ENCODE data around the gene CACHD1.
"Not testable (repeated sequence)": the region's sequence is repeated elsewhere in the genome, so short reads cannot be mapped to it uniquely, and the experiment has no call there.

CACHD1 gene

DNA sequence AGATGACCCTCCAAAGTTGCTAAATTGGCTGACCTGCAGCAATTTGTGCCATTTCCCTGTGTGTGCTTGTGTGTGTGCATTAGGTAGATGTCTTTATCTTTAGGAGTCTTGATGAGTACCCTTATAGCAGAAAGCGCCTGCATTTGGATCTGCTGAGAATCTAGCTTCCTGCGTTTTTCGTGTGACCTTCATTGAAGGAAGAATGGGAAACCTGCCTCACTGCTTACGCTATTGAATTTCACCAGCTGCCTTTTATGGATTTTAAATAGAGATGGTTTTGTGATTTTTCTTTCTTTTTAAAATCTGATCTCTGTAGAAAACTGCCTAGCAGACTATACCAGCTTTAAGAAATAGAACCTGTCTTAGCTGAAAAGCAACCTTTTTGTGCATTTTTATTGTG, 124.5 kb downstream of the CACHD1 start:
- no peak for DNase-seq (ENCODE audit: low spot score)

- no peak for DNase-seq (ENCODE audit: low spot score)
These were observed 126.1 kb downstream of the CACHD1 start for GRCh38 chr1:64595871-64596515.

DNA sequence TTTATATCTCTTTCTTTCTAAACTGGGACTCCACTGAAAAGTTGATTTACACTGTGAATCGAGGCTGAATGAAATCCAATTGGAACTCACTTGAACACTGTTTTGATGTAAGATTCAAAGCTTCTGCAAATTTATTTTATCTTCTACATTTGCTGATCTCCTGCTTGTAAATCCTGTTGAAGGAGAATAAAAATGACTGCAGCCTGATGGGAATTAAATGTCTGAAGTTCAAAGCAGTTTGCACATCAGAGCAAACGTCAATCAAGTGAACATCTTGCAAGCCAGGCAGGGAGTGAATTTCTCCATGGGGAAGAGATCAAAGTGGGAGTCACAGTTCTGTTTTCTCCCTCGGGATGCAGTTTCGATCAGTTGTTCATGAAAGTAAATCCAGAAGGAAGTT, 127.2 kb downstream of the CACHD1 start:
- no peak for DNase-seq (ENCODE audit: low spot score)

DNA sequence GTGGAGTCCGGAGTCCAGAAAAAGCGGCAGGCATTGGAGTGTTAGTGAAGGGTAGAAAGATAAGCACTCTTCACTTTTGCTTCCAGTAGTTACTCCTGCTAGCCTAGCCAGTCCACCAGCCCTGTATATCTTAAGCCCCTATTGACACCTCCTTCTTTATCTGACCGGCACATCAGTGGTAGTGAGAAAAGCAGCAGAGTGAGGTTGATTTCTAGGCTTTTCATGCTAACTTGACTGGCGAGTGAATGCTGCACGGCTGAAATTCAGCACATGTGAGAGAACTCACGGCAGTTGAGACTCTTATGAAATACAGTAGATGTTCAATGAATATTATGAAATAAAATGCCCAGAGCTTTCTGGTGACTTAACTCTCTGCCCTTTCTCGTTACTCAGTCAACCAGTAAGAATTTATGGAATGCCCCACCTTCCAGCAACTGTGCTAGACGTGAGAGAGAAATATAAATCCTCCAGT, 128.2 kb downstream of the CACHD1 start:
- DNase-seq (ENCODE audit: low spot score), result peak; percentile 29

GRCh38 chr1:64599242-64599641, 129.3 kb downstream of the CACHD1 start:
- DNase-seq (ENCODE audit: low spot score), result no peak

- DNase-seq (ENCODE audit: low spot score), result no peak
These were observed 131.3 kb downstream of the CACHD1 start for GRCh38 chr1:64601207-64601606.

- no peak for DNase-seq (ENCODE audit: low spot score)
These were observed 138.2 kb downstream of the CACHD1 start for GRCh38 chr1:64608005-64608650.

- DNase-seq (ENCODE audit: low spot score), result no peak
These were observed 138.7 kb downstream of the CACHD1 start for GRCh38 chr1:64608651-64609048.

- DNase-seq (ENCODE audit: low spot score), result not testable (repeated sequence)
These were observed 141.0 kb downstream of the CACHD1 start for GRCh38 chr1:64610950-64611349.

- DNase-seq (ENCODE audit: low spot score), result no peak
These were observed 146.1 kb downstream of the CACHD1 start for GRCh38 chr1:64616039-64616438.

GRCh38 chr1:64623750-64624191, 153.8 kb downstream of the CACHD1 start:
- no peak for DNase-seq (ENCODE audit: low spot score)

DNA sequence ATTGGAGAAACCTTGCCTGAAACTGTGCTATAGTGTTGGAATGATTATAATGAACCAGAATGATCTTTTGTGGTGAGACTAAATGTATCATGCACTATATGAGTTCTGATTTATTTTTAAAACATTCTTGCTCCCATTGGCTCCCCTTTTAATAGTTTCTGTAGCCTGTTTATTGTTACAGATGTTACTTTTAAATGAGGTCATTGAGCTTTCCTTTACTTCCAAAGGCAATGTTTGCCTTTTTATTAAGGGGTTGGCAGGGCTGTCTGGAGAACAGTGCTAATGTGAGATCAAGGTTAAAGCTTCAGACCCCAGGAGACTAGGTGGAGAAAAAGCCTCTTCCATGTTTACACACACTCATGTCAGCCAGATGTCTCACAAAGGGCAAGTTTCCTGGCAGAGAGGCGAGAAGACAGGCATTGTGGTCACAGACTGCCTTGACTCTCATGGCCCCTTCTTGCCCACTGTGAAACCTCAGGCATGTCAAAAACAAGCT, 154.3 kb downstream of the CACHD1 start:
- DNase-seq (ENCODE audit: low spot score), result peak; percentile 35

DNA sequence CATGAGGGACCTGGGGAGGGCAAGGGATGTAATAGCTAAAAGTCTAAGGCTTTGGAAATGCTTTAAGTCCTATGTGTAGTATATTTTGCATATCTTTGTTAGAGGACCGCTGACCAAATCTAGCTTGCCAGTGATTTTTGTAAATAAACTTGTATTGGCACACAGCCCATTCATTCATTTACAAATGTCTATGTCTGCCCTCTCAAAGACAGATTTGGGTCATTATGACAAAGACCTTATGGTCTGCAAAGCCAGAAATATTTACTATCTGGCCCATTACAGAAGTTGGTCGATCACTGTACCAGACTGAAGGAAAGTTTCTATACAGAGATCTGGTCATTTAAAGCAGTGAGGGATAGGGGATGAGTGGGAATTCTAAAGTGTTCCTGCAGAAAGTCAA, 154.9 kb downstream of the CACHD1 start:
- peak; percentile 5 for DNase-seq (ENCODE audit: low spot score)

GRCh38 chr1:64630611-64631010, 160.7 kb downstream of the CACHD1 start:
- DNase-seq (ENCODE audit: low spot score), result no peak

GRCh38 chr1:64631346-64632034, 161.6 kb downstream of the CACHD1 start:
- no peak for DNase-seq (ENCODE audit: low spot score)

- DNase-seq (ENCODE audit: low spot score), result no peak
These were observed 163.0 kb downstream of the CACHD1 start for GRCh38 chr1:64632936-64633335.

- no peak for DNase-seq (ENCODE audit: low spot score)
These were observed 175.8 kb downstream of the CACHD1 start for GRCh38 chr1:64645735-64646134.

- DNase-seq (ENCODE audit: low spot score), result peak; percentile 29
These were observed 180.5 kb downstream of the CACHD1 start for GRCh38 chr1:64650411-64650810.

DNA sequence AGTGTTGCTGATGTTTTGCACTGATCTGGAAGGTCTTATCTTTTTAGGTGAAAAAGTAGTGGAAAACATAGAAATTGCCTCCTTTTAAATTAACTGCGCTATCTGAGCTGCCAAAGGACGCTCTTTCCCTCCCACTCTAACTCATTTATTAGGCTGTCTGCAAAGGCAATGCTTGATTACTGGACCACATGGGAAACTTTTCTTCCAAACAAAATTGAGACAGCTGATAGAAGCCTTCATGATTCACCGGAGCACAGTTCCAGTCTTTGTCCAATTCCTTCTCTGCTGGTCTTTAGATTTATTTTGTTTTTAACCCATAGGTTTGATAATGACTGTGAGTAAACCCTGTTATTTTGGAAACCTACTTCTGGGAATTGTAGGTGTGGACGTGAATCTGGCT, 181.9 kb downstream of the CACHD1 start:
- DNase-seq (ENCODE audit: low spot score), result no peak

- no peak for DNase-seq (ENCODE audit: low spot score)
These were observed 183.5 kb downstream of the CACHD1 start for GRCh38 chr1:64653466-64653865.

GRCh38 chr1:64654519-64655341, 184.8 kb downstream of the CACHD1 start:
- DNase-seq (ENCODE audit: low spot score), result no peak

- DNase-seq (ENCODE audit: low spot score), result no peak
These were observed 185.9 kb downstream of the CACHD1 start for GRCh38 chr1:64655861-64656260.

Measured in hepatic stellate cell (primary cell).